Regular cardiac myocyte (primary cell): ENCODE results near the gene TRIM62. TPM values are rescaled to one million over a fixed set of nuclear protein-coding genes. Genes with fewer than 3 reads are reported as not detected.

Source experiments
- total RNA-seq: library from RNA; depleted of rRNA; stranded (reverse); fragments of >200 nt; gene quantifications from 2 replicates; pipeline ENCODE4 v1.2.3, GENCODE V29; 2014

Gene TRIM62
- 1.5 and 3.7 TPM in 2 replicates for total RNA-seq

DNA sequence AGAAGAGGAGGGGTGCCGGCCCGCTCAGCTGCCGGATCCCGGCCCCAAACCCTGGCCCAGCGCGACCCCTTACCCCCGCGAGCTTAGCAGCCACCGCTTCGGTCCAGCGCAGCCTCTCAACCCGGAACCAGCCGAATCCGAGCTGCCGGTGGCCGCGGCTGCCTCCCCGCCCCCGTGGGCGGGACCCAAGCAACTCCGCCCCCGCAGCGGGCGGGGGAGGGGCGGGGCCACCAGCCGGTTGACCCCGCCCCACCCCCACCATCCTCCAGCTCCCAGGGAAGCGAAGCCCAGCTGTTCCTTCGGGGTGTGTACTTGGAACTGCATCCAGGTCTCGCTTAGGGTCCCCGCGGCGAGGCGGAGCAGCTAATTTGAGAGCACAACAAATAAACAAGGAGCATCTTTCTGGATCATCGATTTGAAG is at the start of gene TRIM62:
TRIM62 (minus strand) TSS at position 123 of the 421 bp plus-strand sequence. CDS start 611 bp downstream, outside the sequence.

Other genes with a start within 250 kb of the TRIM62 start
- gene RNF19B, start 217.2 kb downstream of the TRIM62 start, total RNA-seq: 12.1 and 12.7 TPM in 2 replicates
- 185 and 211 TPM in 2 replicates for gene AK2, start 145.2 kb downstream of the TRIM62 start, total RNA-seq
- 2.5 and 13.2 TPM in 2 replicates for gene AZIN2, start 100.9 kb downstream of the TRIM62 start, total RNA-seq
- gene ZNF362, start 74.4 kb upstream of the TRIM62 start, total RNA-seq: 2.0 and 2.1 TPM in 2 replicates
- gene A3GALT2, start 139.1 kb upstream of the TRIM62 start, total RNA-seq: 0.28 TPM in 1 of 2 replicates, not detected in the other
- 68.2 and 99.9 TPM in 2 replicates for gene PHC2, start 249.1 kb upstream of the TRIM62 start, total RNA-seq